Mesenchymal stem cell (in vitro differentiated cells and primary cell): ENCODE data around the gene KANSL2.
"Not testable (repeated sequence)": the region's sequence is repeated elsewhere in the genome, so short reads cannot be mapped to it uniquely, and the experiment has no call there.

Experiments
- DNase-seq: peaks from one replicate; pipeline ENCODE4 v3.0.0-alpha.2; 2013
- H2AFZ ChIP-seq: one replicate; pipeline ENCODE4 v1.6.1; 2013; ENCODE audit warnings: low read depth, mild to moderate bottlenecking, control low read depth, inconsistent platforms, low read length, moderate library complexity
- H2AK5ac ChIP-seq: 2 replicates; pipeline ENCODE4 v1.6.1; 2013; ENCODE audit warnings: low read length, moderate library complexity, mild to moderate bottlenecking, inconsistent platforms; ENCODE audit not compliant: severe bottlenecking
- H2BK120ac ChIP-seq: one replicate; pipeline ENCODE4 v1.6.1; 2013; ENCODE audit warnings: low read depth, mild to moderate bottlenecking, inconsistent platforms, low read length, moderate library complexity
- H2BK12ac ChIP-seq, 2 experiments: one replicate each; pipeline ENCODE4 v1.6.1; 2013; ENCODE audit warnings: inconsistent platforms in 2 of 2, low read length in 2 of 2, mild to moderate bottlenecking in 2 of 2, moderate library complexity in 2 of 2, control low read depth in 1 of 2
- H2BK15ac ChIP-seq: one replicate; pipeline ENCODE4 v1.6.1; 2013; ENCODE audit warnings: mild to moderate bottlenecking, low read depth, inconsistent platforms; ENCODE audit not compliant: poor library complexity, severe bottlenecking
- H2BK5ac ChIP-seq: 2 replicates; pipeline ENCODE4 v1.6.1; 2013; ENCODE audit warnings: low read depth, mild to moderate bottlenecking, low read length, control low read depth, inconsistent platforms; ENCODE audit not compliant: poor library complexity, severe bottlenecking
- H3K14ac ChIP-seq, 2 experiments: one replicate each; pipeline ENCODE4 v1.6.1; 2013; ENCODE audit warnings: inconsistent platforms in 2 of 2, low read length in 2 of 2, control low read depth in 1 of 2, mild to moderate bottlenecking in 1 of 2, moderate library complexity in 1 of 2
- H3K18ac ChIP-seq, 2 experiments: one replicate each; pipeline ENCODE4 v1.6.1; 2013; ENCODE audit warnings: inconsistent platforms in 2 of 2, low read length in 2 of 2, control low read depth in 1 of 2, low read depth in 1 of 2, mild to moderate bottlenecking in 1 of 2
- H3K23ac ChIP-seq, 2 experiments: one replicate each; pipeline ENCODE4 v1.6.1; 2013; ENCODE audit warnings: inconsistent platforms in 2 of 2, low read length in 2 of 2, mild to moderate bottlenecking in 2 of 2, moderate library complexity in 2 of 2, control low read depth in 1 of 2
- H3K27ac ChIP-seq: 2 replicates; pipeline ENCODE4 v1.5.1; 2013; ENCODE audit warnings: mild to moderate bottlenecking, moderate library complexity, low read length, control low read depth, inconsistent platforms; ENCODE audit not compliant: poor library complexity, severe bottlenecking
- H3K27me3 ChIP-seq, 2 experiments: 2 replicates each; pipeline versions ENCODE4 v1.6.1 to v1.7.0; 2013; ENCODE audit warnings: low read length in 2 of 2, mild to moderate bottlenecking in 2 of 2, moderate library complexity in 2 of 2, control low read depth in 1 of 2, inconsistent platforms in 1 of 2; ENCODE audit not compliant: control insufficient read depth in 1 of 2, insufficient read depth in 1 of 2
- H3K36me3 ChIP-seq, 2 experiments: 2 replicates each; pipeline versions ENCODE4 v1.6.1 to v1.7.0; 2013; ENCODE audit warnings: low read length in 2 of 2, control low read depth in 1 of 2, inconsistent platforms in 1 of 2, low read depth in 1 of 2, mild to moderate bottlenecking in 1 of 2; ENCODE audit not compliant: insufficient read depth in 2 of 2, control insufficient read depth in 1 of 2
- H3K4ac ChIP-seq, 2 experiments: one replicate each; pipeline ENCODE4 v1.6.1; 2013; ENCODE audit warnings: inconsistent platforms in 2 of 2, low read length in 2 of 2, mild to moderate bottlenecking in 2 of 2, moderate library complexity in 2 of 2, control low read depth in 1 of 2, low read depth in 1 of 2
- H3K4me1 ChIP-seq: 2 replicates; pipeline ENCODE4 v1.6.1; 2013; ENCODE audit warnings: low read depth, low read length, control low read depth; ENCODE audit not compliant: control insufficient read depth, insufficient read depth
- H3K4me2 ChIP-seq: 2 replicates; pipeline ENCODE4 v1.6.1; 2013; ENCODE audit warnings: low read length, mild to moderate bottlenecking, inconsistent platforms; ENCODE audit not compliant: poor library complexity, severe bottlenecking
- H3K4me3 ChIP-seq, 2 experiments: 2 replicates each; pipeline versions ENCODE4 v1.5.1 to v1.7.0; 2013; ENCODE audit warnings: low read length in 2 of 2, mild to moderate bottlenecking in 2 of 2, control low read depth in 1 of 2, low read depth in 1 of 2; ENCODE audit not compliant: insufficient read depth in 1 of 2
- H3K79me1 ChIP-seq: replicated peaks from 2 replicates; pipeline ENCODE4 v1.6.1; 2013; ENCODE audit warnings: mild to moderate bottlenecking, control low read depth, low read length, inconsistent platforms; ENCODE audit not compliant: poor library complexity, severe bottlenecking
- H3K9ac ChIP-seq: 2 replicates; pipeline ENCODE4 v1.7.0; 2013; ENCODE audit warnings: mild to moderate bottlenecking, low read length, moderate library complexity
- H3K9me3 ChIP-seq: 2 replicates; pipeline ENCODE4 v1.7.0; 2013; ENCODE audit warnings: mild to moderate bottlenecking, low read length; ENCODE audit not compliant: control insufficient read depth
- H4K8ac ChIP-seq: one replicate; pipeline ENCODE4 v1.6.1; 2013; ENCODE audit warnings: inconsistent platforms, mild to moderate bottlenecking, low read length, moderate library complexity
- H4K91ac ChIP-seq: one replicate; pipeline ENCODE4 v1.6.1; 2013; ENCODE audit warnings: mild to moderate bottlenecking, low read length, inconsistent platforms
- WGBS: methylation state at CpG from one replicate; pipeline ENCODE4 v1.1.7; 2013; ENCODE audit warnings: mixed read lengths; 5-methylcytosine and 5-hydroxymethylcytosine counted together

KANSL2 gene

DNA sequence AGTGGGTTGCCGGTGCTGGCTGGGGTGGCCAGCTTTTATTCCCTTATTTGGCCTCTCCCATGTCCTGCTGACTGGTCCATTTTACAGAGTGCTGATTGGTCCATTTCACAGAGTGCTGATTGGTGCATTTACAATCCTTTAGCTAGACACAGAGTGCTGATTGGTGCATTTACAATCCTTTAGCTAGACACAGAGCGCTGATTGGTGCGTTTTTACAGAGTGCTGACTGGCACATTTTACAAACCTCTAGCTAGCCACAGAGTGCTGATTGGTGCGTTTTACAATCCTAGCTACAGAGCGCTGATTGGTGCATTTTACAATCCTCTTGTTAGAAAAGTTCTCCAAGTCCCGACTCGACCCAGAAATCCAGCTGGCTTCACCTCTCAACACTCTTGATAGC lies 59.0 kb downstream of the KANSL2 start:
- DNase-seq, H2BK12ac ChIP-seq, H3K4me2 ChIP-seq, H3K9me3 ChIP-seq, H2AFZ ChIP-seq, H3K27ac ChIP-seq, H2BK15ac ChIP-seq, H3K4me3 ChIP-seq, H2BK5ac ChIP-seq, H3K18ac ChIP-seq, H2BK120ac ChIP-seq, H3K36me3 ChIP-seq, H3K23ac ChIP-seq, H3K4ac ChIP-seq, H4K8ac ChIP-seq, H2AK5ac ChIP-seq, H3K14ac ChIP-seq, H4K91ac ChIP-seq, H3K79me1 ChIP-seq, H3K9ac ChIP-seq, H3K4me1 ChIP-seq: not testable (repeated sequence)
- peaks cover 9 to 22% of the 10 kb centered on the region in 2 experiments for H3K27me3 ChIP-seq
- 87% methylated on average over 7 of the region's 7 CpGs for WGBS

DNA sequence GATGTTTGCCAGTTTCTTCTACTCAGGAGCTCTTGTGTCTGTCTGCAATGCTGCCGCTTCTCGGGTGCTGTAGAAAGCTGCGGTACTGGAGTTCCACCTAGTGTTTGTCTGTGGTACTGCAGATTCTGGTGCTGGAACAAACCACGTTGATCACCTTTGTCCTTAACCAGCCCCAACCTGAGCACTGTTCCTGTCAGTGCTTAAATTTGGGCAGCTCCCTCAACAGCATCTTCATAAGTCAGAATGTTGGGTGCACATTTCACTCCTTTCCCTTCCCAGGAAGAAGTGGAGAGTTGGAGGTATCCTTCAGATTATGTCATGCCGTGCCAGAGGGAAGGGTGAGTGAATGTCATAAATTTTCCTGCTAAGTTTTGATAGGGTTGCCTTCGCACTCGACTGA lies 63.5 kb downstream of the KANSL2 start:
- no peak overlapping the region for H3K9ac ChIP-seq
- 29% methylated on average over 7 of the region's 7 CpGs for WGBS
- H4K8ac ChIP-seq: no peak overlapping the region
- H2BK12ac ChIP-seq: no peak overlapping the region
- no peak overlapping the region for H3K4ac ChIP-seq
- DNase-seq: peak; percentile 76
- no peak overlapping the region for H3K18ac ChIP-seq
- H3K79me1 ChIP-seq: no peaks in the 10 kb centered on the region
- H3K27ac ChIP-seq: no peak overlapping the region
- peaks cover 12% of the 10 kb centered on the region for H3K9me3 ChIP-seq
- peaks cover 6 to 34% of the 10 kb centered on the region in 2 experiments for H3K27me3 ChIP-seq
- H3K4me2 ChIP-seq: no peak overlapping the region
- no peaks in the 10 kb centered on the region for H3K4me1 ChIP-seq
- H2AK5ac ChIP-seq: no peak overlapping the region
- no peak overlapping the region for H2BK120ac ChIP-seq
- no peak overlapping the region for H4K91ac ChIP-seq
- no peak overlapping the region for H2BK15ac ChIP-seq
- H3K36me3 ChIP-seq: no peaks in the 10 kb centered on the region
- no peak overlapping the region for H2BK5ac ChIP-seq
- no peak overlapping the region for H2AFZ ChIP-seq
- no peak overlapping the region for H3K14ac ChIP-seq
- H3K4me3 ChIP-seq: no peak overlapping the region
- H3K23ac ChIP-seq: no peak overlapping the region

DNA sequence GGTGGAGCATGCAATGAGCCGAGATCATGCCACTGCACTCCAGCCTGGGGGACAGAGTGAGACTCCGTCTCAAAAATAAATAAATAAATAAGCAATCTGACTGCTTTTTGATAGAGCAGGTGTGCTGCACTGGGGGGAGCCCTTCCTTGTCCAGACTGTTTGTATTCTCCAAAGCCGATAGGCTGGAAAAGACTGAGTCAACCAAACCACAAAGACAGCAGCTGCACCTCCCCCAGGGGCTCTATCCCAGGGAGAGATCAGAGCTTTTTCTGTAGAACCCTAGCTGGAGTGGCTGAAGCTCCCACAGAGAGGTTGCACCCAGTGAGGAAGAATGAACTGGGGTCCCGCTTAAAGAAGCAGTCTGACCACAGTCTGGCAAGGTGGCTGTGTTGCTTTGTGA lies 66.4 kb downstream of the KANSL2 start:
- WGBS: 93% methylated on average over 3 of the region's 4 CpGs
- Histone ChIP-seq H3K36me3 (no peaks in the 10 kb centered on the region), H2BK12ac (no peak overlapping the region)

DNA sequence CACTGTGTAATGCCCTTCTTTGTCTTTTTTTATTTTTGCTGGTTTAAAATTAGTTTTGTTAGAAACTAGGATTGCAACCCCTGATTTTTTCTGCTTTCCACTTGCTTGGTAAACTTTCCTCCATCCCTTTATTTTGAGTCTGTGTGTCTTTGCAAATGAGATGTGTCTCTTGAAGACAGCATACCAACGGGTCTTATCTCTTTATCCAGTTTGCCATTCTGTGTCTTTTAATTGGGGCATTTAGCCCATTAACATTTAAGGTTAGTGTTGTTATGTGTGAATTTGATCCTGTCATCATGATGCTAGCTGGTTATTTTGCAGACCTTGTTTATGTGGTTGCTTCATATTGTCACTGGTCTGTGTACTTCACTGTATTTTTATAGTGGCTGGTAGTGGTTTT lies 68.7 kb downstream of the KANSL2 start:
- Histone ChIP-seq H3K36me3 (no peaks in the 10 kb centered on the region), H3K18ac (no peak overlapping the region), H3K4me3 (no peak overlapping the region), H3K14ac (no peak overlapping the region), H3K4me2 (no peak overlapping the region), H3K9ac (no peak overlapping the region), H3K79me1 (no peaks in the 10 kb centered on the region), H3K9me3 (peaks cover 36% of the 10 kb centered on the region), H3K4ac (no peak overlapping the region), H4K91ac (no peak overlapping the region), H2AFZ (no peak overlapping the region), H3K23ac (no peak overlapping the region), H2BK15ac (no peak overlapping the region), H2BK12ac (no peak overlapping the region), H4K8ac (no peak overlapping the region), H2AK5ac (no peak overlapping the region), H3K27me3 (peaks cover 6 to 13% of the 10 kb centered on the region in 2 experiments), H3K4me1 (no peaks in the 10 kb centered on the region), H2BK5ac (no peak overlapping the region), H2BK120ac (no peak overlapping the region), H3K27ac (no peak overlapping the region)
- no peak for DNase-seq
- 88% methylated on average over 1 of the region's 1 CpG for WGBS

More for the DNA sequence above, 66.4 kb downstream of the KANSL2 start:
- Histone ChIP-seq H3K27me3 (peaks cover 6 to 28% of the 10 kb centered on the region in 2 experiments), H4K8ac (no peak overlapping the region), H3K79me1 (no peaks in the 10 kb centered on the region), H2BK5ac (no peak overlapping the region), H2BK120ac (no peak overlapping the region), H2AK5ac (no peak overlapping the region), H3K4ac (no peak overlapping the region), H3K9ac (no peak overlapping the region), H4K91ac (no peak overlapping the region), H3K18ac (no peak overlapping the region), H3K9me3 (peaks cover 25% of the 10 kb centered on the region), H3K27ac (no peak overlapping the region), H3K4me3 (no peak overlapping the region), H3K14ac (no peak overlapping the region), H3K4me1 (no peaks in the 10 kb centered on the region), H2BK15ac (no peak overlapping the region), H3K4me2 (no peak overlapping the region), H3K23ac (no peak overlapping the region), H2AFZ (no peak overlapping the region)
- no peak for DNase-seq
